H1 (cell line): ENCODE results near the gene CD52. TPM values are rescaled to one million over a fixed set of nuclear protein-coding genes. Genes with fewer than 3 reads are reported as not detected.

ENCODE experiments used
- CTCF ChIA-PET: fragments of 300-600 bp; sonication (Branson Sonifier 250); formaldehyde crosslinking; loops from one replicate; lab custom pipeline; 2021; ENCODE audit not compliant: partially characterized antibody; lab: Charles Lee
- POLR2A ChIA-PET: fragments of 300-600 bp; sonication (Branson Sonifier 250); formaldehyde crosslinking; loops from one replicate; lab custom pipeline; 2021; ENCODE audit warnings: inconsistent platforms; ENCODE audit not compliant: partially characterized antibody; lab: Charles Lee
- DNase-seq, 2 experiments: peaks; one replicate each; pipeline versions ENCODE4 v3.0.0 to v3.0.0-alpha.2; 2010 to 2022; ENCODE audit warnings: low spot score in 2 of 2, low read depth in 1 of 2, mixed read lengths in 1 of 2
- FAIRE-seq: peaks from 2 replicates; lab custom pipeline; 2011; peaks lifted over from hg19 to GRCh38; lab: Jason Lieb, UNC
- H2AFZ ChIP-seq: 2 replicates; pipeline ENCODE4 v1.8.1; 2012; ENCODE audit warnings: low read length, inconsistent platforms
- H2AK5ac ChIP-seq: 2 replicates; pipeline ENCODE4 v1.6.1; 2013; ENCODE audit warnings: low read depth, low read length
- H2BK120ac ChIP-seq: replicated peaks from 2 replicates; pipeline ENCODE3; 2013; ENCODE audit warnings: low read depth, low read length, inconsistent platforms
- H2BK12ac ChIP-seq: 2 replicates; pipeline ENCODE4 v1.6.1; 2013; ENCODE audit warnings: low read depth, low read length
- H2BK15ac ChIP-seq: 2 replicates; pipeline ENCODE4 v1.6.1; 2013; ENCODE audit warnings: low read length
- H2BK20ac ChIP-seq: 2 replicates; pipeline ENCODE4 v1.6.1; 2013; ENCODE audit warnings: low read length
- H2BK5ac ChIP-seq: 2 replicates; pipeline ENCODE4 v1.6.1; 2013; ENCODE audit warnings: low read depth, low read length
- H3K14ac ChIP-seq: 2 replicates; pipeline ENCODE4 v1.6.1; 2013; ENCODE audit warnings: inconsistent platforms; ENCODE audit not compliant: insufficient read length
- H3K18ac ChIP-seq: 2 replicates; pipeline ENCODE4 v1.6.1; 2013; ENCODE audit warnings: low read length; ENCODE audit errors: extremely low read depth
- H3K23ac ChIP-seq: 2 replicates; pipeline ENCODE4 v1.6.1; 2013; ENCODE audit warnings: inconsistent platforms; ENCODE audit not compliant: insufficient read length
- H3K23me2 ChIP-seq: 2 replicates; pipeline ENCODE4 v1.6.1; 2013; ENCODE audit warnings: low read depth, low read length
- H3K27ac ChIP-seq: 2 replicates; pipeline ENCODE4 v1.6.1; 2011; ENCODE audit warnings: low read depth, low read length, inconsistent platforms
- H3K27me3 ChIP-seq, 4 experiments: replicated peaks in 1 of 4; 1 replicate in 1 of 4; 2 replicates in 3 of 4; pipeline versions ENCODE4 v1.6.1 to v1.8.1; 2011 to 2013; ENCODE audit warnings: low read length in 3 of 4, mild to moderate bottlenecking in 3 of 4, inconsistent platforms in 2 of 4, mixed read lengths in 2 of 4, moderate library complexity in 1 of 4; ENCODE audit not compliant: control insufficient read depth in 3 of 4, insufficient read depth in 3 of 4; ENCODE audit errors: extremely low read depth in 1 of 4
- H3K36me3 ChIP-seq, 4 experiments: 2 replicates each; pipeline versions ENCODE4 v1.6.1 to v1.8.1; 2011 to 2013; ENCODE audit warnings: mild to moderate bottlenecking in 4 of 4, low read length in 3 of 4, moderate library complexity in 2 of 4, control low read depth in 1 of 4, inconsistent platforms in 1 of 4; ENCODE audit not compliant: insufficient read depth in 4 of 4, control insufficient read depth in 2 of 4
- H3K4ac ChIP-seq: replicated peaks from 2 replicates; pipeline ENCODE3; 2013; ENCODE audit warnings: low read length, low read depth, mixed read lengths, inconsistent platforms; ENCODE audit not compliant: insufficient read length
- H3K4me1 ChIP-seq, 4 experiments: replicated peaks in 1 of 4; 1 replicate in 1 of 4; 2 replicates in 3 of 4; pipeline versions ENCODE4 v1.6.1 to v1.8.1; 2011 to 2013; ENCODE audit warnings: low read length in 3 of 4, inconsistent platforms in 2 of 4, mixed read lengths in 1 of 4; ENCODE audit not compliant: insufficient read depth in 4 of 4, control insufficient read depth in 3 of 4
- H3K4me2 ChIP-seq, 2 experiments: 2 replicates each; pipeline versions ENCODE4 v1.6.1 to v1.8.1; 2011 to 2013; ENCODE audit warnings: low read depth in 2 of 2, low read length in 2 of 2, control low read depth in 1 of 2, inconsistent platforms in 1 of 2, mild to moderate bottlenecking in 1 of 2; ENCODE audit not compliant: insufficient read depth in 1 of 2
- H3K4me3 ChIP-seq, 4 experiments: fragments of 200-600, 300-600 bp in 1 of 4; sonication (generic), shearing (Covaris generic), sonication (Bioruptor Twin) in 1 of 4; 2 replicates each; pipeline versions ENCODE4 v1.5.1 to v1.8.1; 2011 to 2016; ENCODE audit warnings: low read length in 4 of 4, low read depth in 3 of 4, control low read depth in 2 of 4, inconsistent platforms in 2 of 4, mild to moderate bottlenecking in 2 of 4, mixed read lengths in 1 of 4, moderate library complexity in 1 of 4; ENCODE audit not compliant: insufficient read depth in 2 of 4; ENCODE audit errors: extremely low read depth in 1 of 4
- H3K56ac ChIP-seq: replicated peaks from 2 replicates; pipeline ENCODE3; 2013; ENCODE audit warnings: low read depth, mild to moderate bottlenecking, mixed read lengths, low read length, inconsistent platforms; ENCODE audit not compliant: insufficient read length
- H3K79me1 ChIP-seq: 2 replicates; pipeline ENCODE4 v1.6.1; 2013; ENCODE audit warnings: low read depth, low read length, control low read depth
- H3K79me2 ChIP-seq, 2 experiments: 2 replicates each; pipeline versions ENCODE4 v1.6.1 to v1.8.1; 2012 to 2013; ENCODE audit warnings: low read length in 2 of 2, mild to moderate bottlenecking in 2 of 2, inconsistent platforms in 1 of 2; ENCODE audit not compliant: insufficient read depth in 2 of 2, control insufficient read depth in 1 of 2
- H3K9ac ChIP-seq, 4 experiments: replicated peaks in 1 of 4; 1 replicate in 1 of 4; 2 replicates in 3 of 4; pipeline versions ENCODE4 v1.6.1 to v1.8.1; 2011 to 2013; ENCODE audit warnings: low read depth in 3 of 4, low read length in 3 of 4, control low read depth in 2 of 4, mild to moderate bottlenecking in 2 of 4, moderate library complexity in 2 of 4, inconsistent platforms in 1 of 4; ENCODE audit errors: extremely low read depth in 1 of 4
- H3K9me3 ChIP-seq, 2 experiments: 2 replicates each; pipeline versions ENCODE4 v1.6.1 to v1.8.1; 2012 to 2013; ENCODE audit warnings: mild to moderate bottlenecking in 2 of 2, moderate library complexity in 2 of 2, control low read depth in 1 of 2, inconsistent platforms in 1 of 2, low read depth in 1 of 2, low read length in 1 of 2, mixed read lengths in 1 of 2; ENCODE audit not compliant: insufficient read depth in 2 of 2
- H4K20me1 ChIP-seq, 2 experiments: replicated peaks in 1 of 2; 2 replicates each; pipeline versions ENCODE3 to v1.8.1; 2011 to 2013; ENCODE audit warnings: inconsistent platforms in 2 of 2, low read length in 2 of 2, mild to moderate bottlenecking in 1 of 2; ENCODE audit not compliant: insufficient read depth in 2 of 2, control insufficient read depth in 1 of 2
- H4K5ac ChIP-seq: 2 replicates; pipeline ENCODE4 v1.6.1; 2013; ENCODE audit warnings: low read length, low read depth, mixed read lengths, inconsistent platforms; ENCODE audit not compliant: insufficient read length
- H4K8ac ChIP-seq: 2 replicates; pipeline ENCODE4 v1.8.0; 2013; ENCODE audit warnings: mild to moderate bottlenecking, moderate library complexity, low read length, inconsistent platforms; ENCODE audit not compliant: insufficient read depth; ENCODE audit errors: extremely low read depth
- H4K91ac ChIP-seq: replicated peaks from 2 replicates; pipeline ENCODE3; 2013; ENCODE audit warnings: low read length, mixed read lengths, inconsistent platforms; ENCODE audit not compliant: insufficient read length
- CHD1 ChIP-seq: IDR thresholded peaks from 2 replicates; pipeline ENCODE4 v1.6.1; 2012; ENCODE audit warnings: low read depth, low read length, improper control_type of control experiment
- USF2 ChIP-seq: IDR thresholded peaks from 2 replicates; pipeline ENCODE4 v1.6.1; 2011; ENCODE audit warnings: low read length, improper control_type of control experiment
- WGBS, 2 experiments: shearing (Covaris generic) in 1 of 2; methylation state at CpG; one replicate each; pipeline versions ENCODE4 v1.1.6 to v1.1.7; 2013 to 2015; ENCODE audit warnings: low lambda C conversion rate in 2 of 2, mixed read lengths in 2 of 2, inconsistent platforms in 1 of 2, low coverage in 1 of 2, missing lambda C conversion rate in 1 of 2; ENCODE audit not compliant: insufficient replicate concordance in 2 of 2, insufficient coverage in 1 of 2, insufficient read length in 1 of 2; ENCODE audit errors: extremely low coverage in 1 of 2, missing lambda C conversion rate in 1 of 2; 5-methylcytosine and 5-hydroxymethylcytosine counted together
- polyA plus RNA-seq, 7 experiments: library from polyadenylated mRNA; depleted of rRNA in 3 of 7; stranded (reverse) in 5 of 7; unstranded in 2 of 7; fragments of >200 nt in 5 of 7; fragments of 200-250 nt in 2 of 7; gene quantifications; 1 replicate in 5 of 7; 2 replicates in 1 of 7; 4 replicates in 1 of 7; pipeline versions ENCODE4 v1.2.1 to v1.2.3, GENCODE V29; 2011 to 2013; ENCODE audit warnings: missing spikeins in 2 of 7, mixed read lengths in 2 of 7
- total RNA-seq: library from RNA; stranded (reverse); fragmentation: NEBNext Ultra II Directional; extraction: Animal tissue kit (Norgen Biotek cat#: 25700); gene quantifications from 2 replicates; pipeline ENCODE4 v1.2.1, GENCODE V29; 2021

Gene CD52
- total and polyA plus RNA-seq, 2 of the 8 experiments (the other 6 are each of a cell fraction or from before 2014, with no cell fraction given), result 2.4 to 3.1 TPM

DNA sequence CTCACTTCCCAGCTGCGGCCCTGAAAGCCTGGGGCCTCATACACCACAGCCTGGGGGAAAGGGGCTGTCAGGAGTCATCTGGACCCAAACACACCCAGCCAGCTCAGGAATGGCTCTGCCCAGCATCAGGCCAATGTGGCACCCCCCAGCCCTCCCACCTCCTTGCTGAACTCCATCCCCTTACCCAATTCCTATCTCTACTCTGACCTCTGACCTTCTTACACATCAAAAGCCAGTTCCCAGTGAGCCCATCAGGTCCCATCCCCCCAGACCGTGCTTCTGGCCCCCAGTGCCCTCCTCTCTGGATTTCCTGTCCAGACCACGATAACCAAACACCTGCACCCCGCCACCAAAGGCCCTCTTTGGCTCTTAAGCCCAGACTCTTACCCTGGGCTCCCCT is 19.9 kb downstream of the CD52 start:
- H3K79me2 ChIP-seq, result no peaks in the 10 kb centered on the region

More for the DNA sequence above, 19.9 kb downstream of the CD52 start:
- DNase-seq (no peak), FAIRE-seq (no peak)
- no peak overlapping the region for H2BK120ac ChIP-seq
- no peaks in the 10 kb centered on the region for H4K20me1 ChIP-seq
- H2BK15ac ChIP-seq, result no peak overlapping the region
- H4K8ac ChIP-seq, result peak overlapping the region; percentile 79
- H3K23ac ChIP-seq, result no peak overlapping the region
- no peak overlapping the region for H2AK5ac ChIP-seq
- no peak overlapping the region for H4K91ac ChIP-seq
- H3K4me1 ChIP-seq, result peaks cover 3 to 12% (median 6%) of the 10 kb centered on the region in 4 experiments
- no peaks in the 10 kb centered on the region for H3K9me3 ChIP-seq
- TF ChIP-seq USF2 (no peak), CHD1 (no peak)
- 71% methylated on average over 4 of the region's 4 CpGs; no CpG with 5 or more reads in 1 of the 2 experiments for WGBS, 2 experiments
- POLR2A ChIA-PET, result interaction anchor here (0.8 to 6.1 kb wide), 8 partner anchors 11 to 74 kb away, joined by 3 to 44 read pairs (median 15); partner anchors contain the start of genes CD52, CRYBG2, LIN28A and SH3BGRL3
- no peak overlapping the region for H3K14ac ChIP-seq
- H3K23me2 ChIP-seq, result peaks cover 8% of the 10 kb centered on the region; the same call in 1 of the 2 replicates
- H3K18ac ChIP-seq, result no peak overlapping the region; the same call in 1 of the 2 replicates
- H3K56ac ChIP-seq, result no peak overlapping the region
- no peak overlapping the region for H3K27ac ChIP-seq
- H3K36me3 ChIP-seq, result peaks cover 0 to 2% (median 0%) of the 10 kb centered on the region in 4 experiments; a peak in 1 of 8 replicates
- no peak overlapping the region for H2BK20ac ChIP-seq
- no peak overlapping the region for H3K9ac ChIP-seq
- no peak overlapping the region for H3K4ac ChIP-seq
- no peak overlapping the region for H4K5ac ChIP-seq
- peaks cover 0 to 11% (median 5%) of the 10 kb centered on the region in 4 experiments; a peak in 5 of 7 replicates for H3K27me3 ChIP-seq
- H2BK12ac ChIP-seq, result peak overlapping the region; percentile 94; the same call in 1 of the 2 replicates
- no peak overlapping the region for H2BK5ac ChIP-seq
- H3K4me2 ChIP-seq, result no peak overlapping the region; a peak in 1 of 4 replicates
- H3K4me3 ChIP-seq, result no peak overlapping the region
- no peaks in the 10 kb centered on the region for H3K79me1 ChIP-seq
- H2AFZ ChIP-seq, result no peak overlapping the region
- CTCF ChIA-PET, result interaction anchor here (0.7 to 57.0 kb wide), 4 partner anchors 19 to 44 kb away, joined by 3 to 1530 read pairs (median 30); partner anchors contain the start of genes SH3BGRL3 and UBXN11
